Suprapubic skin (tissue), 4 donors: ENCODE data around the gene DUSP1.

Experiments
- EP300 ChIP-seq: sonication (generic); formaldehyde crosslinking; IDR thresholded peaks from one replicate; pipeline ENCODE4 v1.6.1; 2017; ENCODE audit warnings: antibody characterized with exemption
- POLR2A ChIP-seq, 2 donors: fragments of 450-650 bp; IDR thresholded peaks; one replicate each; pipeline ENCODE4 v1.6.1; 2017; ENCODE audit warnings: antibody characterized with exemption in 2 of 2, mild to moderate bottlenecking in 2 of 2, moderate library complexity in 2 of 2
- POLR2AphosphoS5 ChIP-seq, 3 donors: sonication (generic); formaldehyde crosslinking; IDR thresholded peaks; one replicate each; pipeline ENCODE4 v1.6.1; 2017; ENCODE audit warnings: antibody characterized with exemption in 3 of 3
- TF ChIP-seq, protein P1 (sequence below), 2 donors: fragments of 200-600 bp in 1 of 2; fragments of 450-650 bp in 1 of 2; sonication (generic) in 1 of 2; IDR thresholded peaks; one replicate each; pipeline ENCODE4 v1.5.1; 2016 to 2019; ENCODE audit warnings: antibody characterized with exemption in 2 of 2, mild to moderate bottlenecking in 1 of 2, moderate library complexity in 1 of 2

DNA sequence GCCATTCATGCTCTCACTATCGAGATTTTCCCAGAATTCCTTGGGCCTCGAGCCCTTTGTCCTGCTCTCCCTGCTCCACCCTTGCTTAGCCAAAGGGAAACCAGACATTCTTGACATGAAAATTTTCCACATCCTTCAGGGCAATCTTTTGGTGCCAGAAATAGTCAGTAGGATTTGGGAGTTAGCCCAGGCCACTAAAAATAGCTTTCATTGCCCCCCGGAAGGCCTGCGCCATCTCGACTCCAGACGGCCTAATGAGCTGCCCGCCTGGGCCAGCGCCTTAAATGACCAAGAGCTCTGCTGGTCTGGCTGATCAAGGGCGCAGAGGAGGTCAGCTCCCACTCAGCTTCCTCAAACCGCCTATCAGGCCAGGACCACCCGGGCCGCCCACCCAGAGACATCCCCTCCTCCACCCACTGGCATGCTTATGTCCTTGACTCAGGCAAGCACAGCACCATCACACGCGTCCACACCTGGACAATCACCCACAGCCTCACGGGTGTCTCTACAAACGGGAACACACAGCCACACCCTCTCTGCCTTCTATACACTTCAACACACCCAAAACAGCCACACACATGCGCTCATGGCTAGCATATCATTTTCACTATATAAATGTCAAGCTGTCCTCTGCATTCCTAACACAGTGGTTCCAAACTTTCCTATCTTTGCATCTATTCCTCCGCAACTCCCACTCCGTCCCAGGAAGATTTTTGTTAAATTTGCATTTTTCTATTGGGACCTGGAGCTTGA is 20.9 kb downstream of the DUSP1 start:
- TF ChIP-seq, protein P1, sequence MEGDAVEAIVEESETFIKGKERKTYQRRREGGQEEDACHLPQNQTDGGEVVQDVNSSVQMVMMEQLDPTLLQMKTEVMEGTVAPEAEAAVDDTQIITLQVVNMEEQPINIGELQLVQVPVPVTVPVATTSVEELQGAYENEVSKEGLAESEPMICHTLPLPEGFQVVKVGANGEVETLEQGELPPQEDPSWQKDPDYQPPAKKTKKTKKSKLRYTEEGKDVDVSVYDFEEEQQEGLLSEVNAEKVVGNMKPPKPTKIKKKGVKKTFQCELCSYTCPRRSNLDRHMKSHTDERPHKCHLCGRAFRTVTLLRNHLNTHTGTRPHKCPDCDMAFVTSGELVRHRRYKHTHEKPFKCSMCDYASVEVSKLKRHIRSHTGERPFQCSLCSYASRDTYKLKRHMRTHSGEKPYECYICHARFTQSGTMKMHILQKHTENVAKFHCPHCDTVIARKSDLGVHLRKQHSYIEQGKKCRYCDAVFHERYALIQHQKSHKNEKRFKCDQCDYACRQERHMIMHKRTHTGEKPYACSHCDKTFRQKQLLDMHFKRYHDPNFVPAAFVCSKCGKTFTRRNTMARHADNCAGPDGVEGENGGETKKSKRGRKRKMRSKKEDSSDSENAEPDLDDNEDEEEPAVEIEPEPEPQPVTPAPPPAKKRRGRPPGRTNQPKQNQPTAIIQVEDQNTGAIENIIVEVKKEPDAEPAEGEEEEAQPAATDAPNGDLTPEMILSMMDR (IDR thresholded peaks at IDR 0.05) = no peak
- no peak for TF ChIP-seq POLR2AphosphoS5 (IDR thresholded peaks at IDR 0.05)
- no peak for TF ChIP-seq POLR2A (IDR thresholded peaks at IDR 0.05)
- no peak for TF ChIP-seq EP300
